Body of pancreas (tissue), 4 donors: ENCODE measurements around the gene SCN11A. TPM values are rescaled to one million over a fixed set of nuclear protein-coding genes. Genes with fewer than 3 reads are reported as not detected.

Experiments used
- ATAC-seq: fragments of 150-250 bp; one replicate; pipeline ENCODE4 v1.9.1; 2016
- DNase-seq, 4 donors: peaks; one replicate each; pipeline ENCODE4 v3.0.0-alpha.2; 2019
- H3K27ac ChIP-seq, 4 donors: fragments of 200-600 bp; sonication (generic); 1 replicate in 3 of 4; 2 replicates in 1 of 4; pipeline versions ENCODE4 v1.5.1 to v1.6.1; 2016 to 2019; ENCODE audit warnings: mild to moderate bottlenecking in 1 of 4, mixed read lengths in 1 of 4, moderate library complexity in 1 of 4
- H3K27me3 ChIP-seq, 2 donors: fragments of 200-600 bp; sonication (generic); one replicate each; pipeline ENCODE4 v1.6.0; 2016; ENCODE audit warnings: mild to moderate bottlenecking in 1 of 2
- H3K36me3 ChIP-seq, 2 donors: fragments of 200-600 bp; sonication (generic); replicated peaks in 1 of 2; 2 replicates each; pipeline ENCODE4 v1.5.1; 2016; ENCODE audit warnings: low read depth in 2 of 2; ENCODE audit not compliant: insufficient read depth in 1 of 2
- H3K4me1 ChIP-seq: fragments of 200-600 bp; sonication (generic); one replicate; pipeline ENCODE4 v1.6.0; 2016
- H3K4me3 ChIP-seq, 2 donors: fragments of 200-600 bp; sonication (generic); 1 replicate in 1 of 2; 2 replicates in 1 of 2; pipeline ENCODE4 v1.5.1; 2016 to 2019
- H3K9me3 ChIP-seq, 3 donors: fragments of 200-600 bp; sonication (generic); 1 replicate in 2 of 3; 2 replicates in 1 of 3; pipeline ENCODE4 v1.5.1; 2016
- POLR2A ChIP-seq, 3 donors: fragments of 450-650 bp; IDR thresholded peaks; one replicate each; pipeline ENCODE4 v1.6.1; 2016; ENCODE audit warnings: antibody characterized with exemption in 3 of 3, mild to moderate bottlenecking in 2 of 3
- WGBS, 2 donors: methylation state at CpG; one replicate each; pipeline ENCODE4 v1.1.5; 2017; 5-methylcytosine and 5-hydroxymethylcytosine counted together
- intact Hi-C: fragments of 100-400 bp; cut with DNase I; formaldehyde crosslinking; loops from one replicate; pipeline ENCODE4 v1.15.1; 2023
- total RNA-seq, 2 donors: library from RNA; depleted of rRNA; stranded (reverse); fragments of >200 nt; gene quantifications; one replicate each; pipeline ENCODE4 v1.1.0, GENCODE V29; 2016
- TF ChIP-seq, protein P1 (sequence below), 7 experiments: fragments of 450-650 bp in 4 of 7; fragments of 200-600 bp in 3 of 7; sonication (generic) in 3 of 7; IDR thresholded peaks; one replicate each; pipeline ENCODE4 v1.5.1; 2016 to 2019; ENCODE audit warnings: antibody characterized with exemption in 7 of 7

Gene SCN11A
- total RNA-seq, 2 donors from 2014 or later: 0.26 TPM; not detected in 1

DNA sequence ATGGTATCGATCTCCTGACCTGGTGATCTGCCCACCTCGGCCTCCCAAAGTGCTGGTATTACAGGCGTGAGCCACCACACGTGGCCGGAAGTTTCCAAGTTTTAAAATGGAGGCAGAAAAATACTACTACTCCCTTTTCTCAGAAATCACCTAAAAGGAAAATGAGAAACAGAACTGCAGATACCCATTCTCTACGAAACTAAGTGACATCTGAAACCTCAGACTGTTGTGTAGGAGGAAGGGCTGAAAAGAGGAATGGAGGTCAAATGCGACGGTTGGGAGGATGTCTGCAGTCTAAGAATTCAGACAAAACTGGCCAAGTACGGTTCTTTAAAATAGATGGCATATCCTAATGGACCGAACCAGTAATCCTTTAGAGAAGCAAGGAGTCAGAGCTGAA lies 24.2 kb upstream of the SCN11A start:
- Histone ChIP-seq H3K27me3 (no peaks in the 10 kb centered on the region), H3K9me3 (no peaks in the 10 kb centered on the region), H3K36me3 (peaks cover 5 to 43% of the 10 kb centered on the region in 2 donors), H3K4me3 (no peak overlapping the region), H3K27ac (no peak overlapping the region), H3K4me1 (no peaks in the 10 kb centered on the region)
- DNase-seq (no peak), ATAC-seq (no peak)
- intact Hi-C loops: no loop called here
- TF ChIP-seq POLR2A (IDR thresholded peaks at IDR 0.05): no peak
- TF ChIP-seq, protein P1, sequence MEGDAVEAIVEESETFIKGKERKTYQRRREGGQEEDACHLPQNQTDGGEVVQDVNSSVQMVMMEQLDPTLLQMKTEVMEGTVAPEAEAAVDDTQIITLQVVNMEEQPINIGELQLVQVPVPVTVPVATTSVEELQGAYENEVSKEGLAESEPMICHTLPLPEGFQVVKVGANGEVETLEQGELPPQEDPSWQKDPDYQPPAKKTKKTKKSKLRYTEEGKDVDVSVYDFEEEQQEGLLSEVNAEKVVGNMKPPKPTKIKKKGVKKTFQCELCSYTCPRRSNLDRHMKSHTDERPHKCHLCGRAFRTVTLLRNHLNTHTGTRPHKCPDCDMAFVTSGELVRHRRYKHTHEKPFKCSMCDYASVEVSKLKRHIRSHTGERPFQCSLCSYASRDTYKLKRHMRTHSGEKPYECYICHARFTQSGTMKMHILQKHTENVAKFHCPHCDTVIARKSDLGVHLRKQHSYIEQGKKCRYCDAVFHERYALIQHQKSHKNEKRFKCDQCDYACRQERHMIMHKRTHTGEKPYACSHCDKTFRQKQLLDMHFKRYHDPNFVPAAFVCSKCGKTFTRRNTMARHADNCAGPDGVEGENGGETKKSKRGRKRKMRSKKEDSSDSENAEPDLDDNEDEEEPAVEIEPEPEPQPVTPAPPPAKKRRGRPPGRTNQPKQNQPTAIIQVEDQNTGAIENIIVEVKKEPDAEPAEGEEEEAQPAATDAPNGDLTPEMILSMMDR (IDR thresholded peaks at IDR 0.05): no peak
- 95% methylated on average over 10 of the region's 10 CpGs for WGBS, 2 donors

DNA sequence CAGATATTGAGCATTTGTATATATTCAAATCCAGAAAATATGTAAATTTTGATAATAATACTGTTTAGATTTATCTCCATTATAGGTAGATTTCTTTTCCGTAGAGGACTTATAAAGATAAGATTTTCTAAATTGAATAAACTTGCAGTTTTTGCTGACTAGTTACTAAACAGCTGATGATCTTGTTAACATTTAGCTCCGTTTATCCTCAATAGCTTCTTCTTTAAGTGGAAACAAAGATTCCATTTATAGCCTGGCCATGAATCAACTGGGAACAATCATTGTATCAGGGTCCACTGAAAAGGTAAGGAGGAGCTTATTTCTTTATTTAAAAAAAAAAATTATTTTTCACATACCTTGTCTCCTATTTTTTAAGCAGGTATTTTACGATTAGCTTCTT lies 16.8 kb upstream of the SCN11A start:
- peaks cover 0 to 19% of the 10 kb centered on the region in 2 donors for H3K36me3 ChIP-seq
- 59 to 69% methylated on average over 3 of the region's 3 CpGs for WGBS, 2 donors
- H3K27me3 ChIP-seq: no peaks in the 10 kb centered on the region

DNA sequence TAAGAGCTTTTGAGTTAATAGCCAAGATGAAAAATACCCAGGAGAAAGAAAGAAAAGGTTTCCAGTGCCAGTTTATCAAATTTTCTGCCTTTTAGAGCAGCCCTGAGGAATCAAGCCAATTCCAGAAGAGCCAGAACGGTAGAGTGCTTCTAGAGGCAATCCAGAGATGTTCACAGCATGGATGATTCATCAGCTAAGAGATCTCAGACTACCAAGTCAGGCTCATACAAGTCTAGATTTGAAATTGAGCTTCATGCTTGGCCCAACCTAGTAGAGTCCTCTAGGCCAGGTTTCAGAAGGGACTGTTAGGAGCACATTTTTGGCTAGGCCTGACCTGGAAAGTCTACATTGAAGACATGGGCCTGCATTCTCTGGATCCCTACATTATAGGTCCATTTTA lies 15.5 kb upstream of the SCN11A start:
- TF ChIP-seq, protein P1 (IDR thresholded peaks at IDR 0.05): no peak
- TF ChIP-seq POLR2A (IDR thresholded peaks at IDR 0.05): no peak
- ATAC-seq (no peak), DNase-seq (no peak)
- intact Hi-C loops: no loop called here
- peaks cover 0 to 16% of the 10 kb centered on the region in 2 donors for H3K36me3 ChIP-seq
- H3K9me3 ChIP-seq: no peaks in the 10 kb centered on the region
- no peak overlapping the region for H3K4me3 ChIP-seq
- WGBS, 2 donors: 60 to 68% methylated on average over 1 of the region's 1 CpG
- no peaks in the 10 kb centered on the region for H3K27me3 ChIP-seq
- peaks cover 3% of the 10 kb centered on the region for H3K4me1 ChIP-seq
- no peak overlapping the region for H3K27ac ChIP-seq

More for the DNA sequence above, 16.8 kb upstream of the SCN11A start:
- H3K9me3 ChIP-seq: no peaks in the 10 kb centered on the region
- H3K4me3 ChIP-seq: no peak overlapping the region
- ATAC-seq (no peak), DNase-seq (no peak)
- no peak overlapping the region for H3K27ac ChIP-seq
- intact Hi-C loops: no loop called here
- no peaks in the 10 kb centered on the region for H3K4me1 ChIP-seq
- TF ChIP-seq, protein P1 (IDR thresholded peaks at IDR 0.05): no peak
- no peak for TF ChIP-seq POLR2A (IDR thresholded peaks at IDR 0.05)

DNA sequence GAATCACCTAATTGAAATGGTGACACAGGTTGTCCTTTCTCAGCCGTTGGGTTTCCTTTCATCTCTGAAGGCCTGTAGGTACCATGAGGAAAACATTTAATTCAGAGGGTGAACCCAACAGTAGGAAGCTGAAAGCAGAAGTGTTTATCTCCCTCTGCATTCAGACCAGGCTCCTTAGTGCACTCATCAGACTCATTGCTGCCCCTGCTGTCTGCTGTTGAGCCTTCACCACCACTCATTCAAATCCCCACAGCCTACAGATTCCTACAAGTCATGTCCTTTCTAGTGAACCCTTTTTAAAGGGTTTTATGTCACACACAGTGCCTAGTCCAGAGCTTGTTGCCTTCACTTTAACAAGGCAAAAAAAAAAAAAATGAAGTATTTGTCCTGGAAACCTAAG lies 13.5 kb upstream of the SCN11A start:
- Histone ChIP-seq H3K27ac (no peak overlapping the region), H3K4me3 (no peak overlapping the region), H3K27me3 (no peaks in the 10 kb centered on the region), H3K4me1 (peaks cover 9% of the 10 kb centered on the region), H3K9me3 (no peaks in the 10 kb centered on the region), H3K36me3 (peaks cover 0 to 7% of the 10 kb centered on the region in 2 donors)
- intact Hi-C loops: no loop called here
- WGBS, 2 donors: 19 to 35% methylated on average over 1 of the region's 1 CpG
- ATAC-seq (no peak), DNase-seq (no peak)
- TF ChIP-seq, protein P1 (IDR thresholded peaks at IDR 0.05): no peak
- TF ChIP-seq POLR2A (IDR thresholded peaks at IDR 0.05): no peak

DNA sequence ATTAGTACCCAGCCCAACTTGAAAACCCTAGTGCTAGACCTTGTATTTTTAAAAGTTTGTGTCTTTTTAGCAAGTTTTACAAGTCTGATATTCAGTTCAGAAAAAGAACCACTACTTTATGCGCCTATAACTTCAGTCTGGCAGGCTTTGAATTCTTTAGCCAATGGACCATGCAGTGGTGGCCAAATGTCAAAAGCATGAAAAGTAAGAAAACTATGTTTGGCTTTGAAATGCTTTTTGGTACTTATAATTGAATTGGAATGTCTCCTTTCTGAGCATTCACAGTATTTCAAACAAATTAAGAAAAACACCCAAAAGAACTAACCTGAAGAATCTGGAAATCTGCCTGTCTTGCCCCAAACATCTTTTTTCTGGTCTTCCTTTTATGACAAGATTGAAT lies 12.9 kb upstream of the SCN11A start:
- H3K27me3 ChIP-seq: no peaks in the 10 kb centered on the region
- H3K4me3 ChIP-seq: no peak overlapping the region
- H3K27ac ChIP-seq: no peak overlapping the region
- peaks cover 0 to 6% of the 10 kb centered on the region in 2 donors for H3K36me3 ChIP-seq
- DNase-seq: no peak
- 94 to 100% methylated on average over 1 of the region's 1 CpG for whole genome bisulfite sequencing, 2 donors
- intact Hi-C loops: no loop called here
- TF ChIP-seq POLR2A (IDR thresholded peaks at IDR 0.05): no peak
- TF ChIP-seq, protein P1 (IDR thresholded peaks at IDR 0.05): no peak
- no peak for ATAC-seq
- no peaks in the 10 kb centered on the region for H3K9me3 ChIP-seq
- peaks cover 9% of the 10 kb centered on the region for H3K4me1 ChIP-seq
